DOHH2 (cell line): ENCODE measurements around the gene LRMDA.
"Not testable (repeated sequence)": the region's sequence is repeated elsewhere in the genome, so short reads cannot be mapped to it uniquely, and the experiment has no call there.

ENCODE experiments used
- H3F3A ChIP-seq: fragments of 200-600 bp; sonication (generic), shearing (Covaris generic); 2 replicates; pipeline ENCODE4 v1.6.0; 2016; ENCODE audit warnings: antibody characterized with exemption, mild to moderate bottlenecking; ENCODE audit not compliant: control insufficient read depth, insufficient read depth
- H3K27ac ChIP-seq: fragments of 200-600 bp; sonication (generic); 2 replicates; pipeline ENCODE4 v1.5.1; 2014; ENCODE audit warnings: low read depth, mild to moderate bottlenecking, low read length, moderate library complexity
- H3K27me3 ChIP-seq: fragments of 200-600 bp; sonication (generic); 2 replicates; pipeline ENCODE4 v1.6.1; 2014; ENCODE audit warnings: mild to moderate bottlenecking, low read length, mixed read lengths; ENCODE audit not compliant: control insufficient read depth
- H3K36me3 ChIP-seq: fragments of 200-600 bp; sonication (generic); 2 replicates; pipeline ENCODE4 v1.6.1; 2014; ENCODE audit warnings: mild to moderate bottlenecking, low read length, moderate library complexity, mixed read lengths; ENCODE audit not compliant: control insufficient read depth
- H3K4me1 ChIP-seq: fragments of 200-600 bp; sonication (generic); 2 replicates; pipeline ENCODE4 v1.6.1; 2014; ENCODE audit warnings: mild to moderate bottlenecking, low read length, mixed read lengths; ENCODE audit not compliant: control insufficient read depth
- H3K4me2 ChIP-seq: fragments of 200-600 bp; sonication (generic); 2 replicates; pipeline ENCODE4 v1.6.0; 2014; ENCODE audit warnings: mild to moderate bottlenecking, low read length, moderate library complexity
- H3K4me3 ChIP-seq: fragments of 200-600 bp; sonication (generic); 2 replicates; pipeline ENCODE4 v1.5.1; 2014; ENCODE audit warnings: mild to moderate bottlenecking, low read length, mixed read lengths
- H3K79me2 ChIP-seq: fragments of 200-600 bp; sonication (generic); 2 replicates; pipeline ENCODE4 v1.6.1; 2014; ENCODE audit warnings: mild to moderate bottlenecking, low read length, mixed read lengths; ENCODE audit not compliant: control insufficient read depth
- H3K9me2 ChIP-seq: fragments of 200-600 bp; sonication (generic); replicated peaks from 2 replicates; pipeline ENCODE4 v1.6.1; 2014; ENCODE audit warnings: mild to moderate bottlenecking, low read length, mixed read lengths; ENCODE audit not compliant: control insufficient read depth
- H3K9me3 ChIP-seq: fragments of 200-600 bp; sonication (generic); 2 replicates; pipeline ENCODE4 v1.6.1; 2014; ENCODE audit warnings: antibody characterized with exemption, low read length, mixed read lengths; ENCODE audit not compliant: control insufficient read depth, insufficient read depth
- H4K20me1 ChIP-seq: fragments of 200-600 bp; sonication (generic); 2 replicates; pipeline ENCODE4 v1.6.0; 2014; ENCODE audit warnings: low read depth, mild to moderate bottlenecking, antibody characterized with exemption, low read length, moderate library complexity; ENCODE audit not compliant: control insufficient read depth, insufficient read depth
- CTCF ChIP-seq: fragments of 200-600 bp; sonication (generic); IDR thresholded peaks from one replicate; pipeline ENCODE4 v1.5.1; 2014; ENCODE audit warnings: antibody characterized with exemption, mild to moderate bottlenecking, low read depth, low read length; ENCODE audit not compliant: poor library complexity, severe bottlenecking
- EZH2phosphoT487 ChIP-seq: fragments of 200-600 bp; sonication (generic); IDR thresholded peaks from 2 replicates; pipeline ENCODE4 v1.6.1; 2017; ENCODE audit warnings: borderline replicate concordance, mild to moderate bottlenecking, antibody characterized with exemption, low read length, moderate library complexity, mixed read lengths

The LRMDA gene

GRCh38 chr10:76138906-76139305 lies 707.5 kb downstream of the LRMDA start:
- H3K4me2 ChIP-seq: no peak overlapping the region
- H3K4me1 ChIP-seq: no peaks in the 10 kb centered on the region
- H3K27me3 ChIP-seq: no peaks in the 10 kb centered on the region
- no peaks in the 10 kb centered on the region for H3K9me3 ChIP-seq
- no peaks in the 10 kb centered on the region for H3K79me2 ChIP-seq
- H3K4me3 ChIP-seq: no peak overlapping the region
- no peaks in the 10 kb centered on the region for H3K36me3 ChIP-seq
- H3K9me2 ChIP-seq: no peaks in the 10 kb centered on the region
- TF ChIP-seq EZH2phosphoT487: no peak
- no peak for TF ChIP-seq CTCF
- no peaks in the 10 kb centered on the region for H4K20me1 ChIP-seq
- H3F3A ChIP-seq: no peaks in the 10 kb centered on the region
- H3K27ac ChIP-seq: no peak overlapping the region

- Histone ChIP-seq H3K79me2 (no peaks in the 10 kb centered on the region), H3K27ac (no peak overlapping the region), H4K20me1 (no peaks in the 10 kb centered on the region), H3K4me3 (no peak overlapping the region), H3K27me3 (no peaks in the 10 kb centered on the region), H3K9me3 (no peaks in the 10 kb centered on the region), H3F3A (no peaks in the 10 kb centered on the region), H3K36me3 (no peaks in the 10 kb centered on the region), H3K4me2 (no peak overlapping the region), H3K9me2 (no peaks in the 10 kb centered on the region), H3K4me1 (no peaks in the 10 kb centered on the region)
- TF ChIP-seq EZH2phosphoT487 (no peak), CTCF (no peak)
Observed at GRCh38 chr10:76139431-76139830, 708.0 kb downstream of the LRMDA start.

GRCh38 chr10:76141376-76141775 lies 710.0 kb downstream of the LRMDA start:
- Histone ChIP-seq H3K4me2 (no peak overlapping the region), H4K20me1 (no peaks in the 10 kb centered on the region), H3K4me3 (no peak overlapping the region), H3F3A (no peaks in the 10 kb centered on the region), H3K9me3 (no peaks in the 10 kb centered on the region), H3K27me3 (no peaks in the 10 kb centered on the region), H3K4me1 (no peaks in the 10 kb centered on the region), H3K79me2 (no peaks in the 10 kb centered on the region), H3K27ac (no peak overlapping the region), H3K36me3 (no peaks in the 10 kb centered on the region), H3K9me2 (no peaks in the 10 kb centered on the region)
- TF ChIP-seq CTCF: no peak
- no peak for TF ChIP-seq EZH2phosphoT487

GRCh38 chr10:76148217-76148616 lies 716.8 kb downstream of the LRMDA start:
- H3K27me3 ChIP-seq, H3K79me2 ChIP-seq, H4K20me1 ChIP-seq, H3K4me2 ChIP-seq, H3K9me3 ChIP-seq, H3K27ac ChIP-seq, H3K4me1 ChIP-seq, H3K4me3 ChIP-seq, H3K36me3 ChIP-seq, H3F3A ChIP-seq, H3K9me2 ChIP-seq: not testable (repeated sequence)
